ENCODE measurements around the gene EWSR1. TPM values are rescaled to one million over a fixed set of nuclear protein-coding genes. Genes with fewer than 3 reads are reported as not detected.
A peak's percentile ranks its signal among the peaks of the same experiment; 100 is the strongest.
"Not testable (repeated sequence)": the region's sequence is repeated elsewhere in the genome, so short reads cannot be mapped to it uniquely, and the experiment has no call there.

EWSR1 gene
- total RNA-seq, 1 donor from 2014 or later: 148 TPM

GRCh38 chr22:29337631-29338284, 69.7 kb downstream of the EWSR1 start:
- DNase-seq (ENCODE audit: low read depth): no peak

GRCh38 chr22:29338398-29338797, 70.3 kb downstream of the EWSR1 start:
- no peak for DNase-seq (ENCODE audit: low read depth)

- DNase-seq (ENCODE audit: low read depth): no peak
These were observed 71.5 kb downstream of the EWSR1 start for GRCh38 chr22:29339381-29340235.

- DNase-seq (ENCODE audit: low read depth): no peak
These were observed 72.5 kb downstream of the EWSR1 start for GRCh38 chr22:29340566-29340965.

GRCh38 chr22:29341056-29341848, 73.2 kb downstream of the EWSR1 start:
- no peak for DNase-seq (ENCODE audit: low read depth)

GRCh38 chr22:29341849-29342127, 73.7 kb downstream of the EWSR1 start:
- no peak for DNase-seq (ENCODE audit: low read depth)

GRCh38 chr22:29342177-29342576, 74.1 kb downstream of the EWSR1 start:
- DNase-seq (ENCODE audit: low read depth): no peak

GRCh38 chr22:29342577-29343312, 74.7 kb downstream of the EWSR1 start:
- no peak for DNase-seq (ENCODE audit: low read depth)

GRCh38 chr22:29343313-29343805, 75.3 kb downstream of the EWSR1 start:
- DNase-seq (ENCODE audit: low read depth): no peak

GRCh38 chr22:29344137-29344536, 76.1 kb downstream of the EWSR1 start:
- peak; percentile 92 for DNase-seq (ENCODE audit: low read depth)

- DNase-seq (ENCODE audit: low read depth): not testable (repeated sequence)
These were observed 76.8 kb downstream of the EWSR1 start for GRCh38 chr22:29344889-29345288.

- DNase-seq (ENCODE audit: low read depth): no peak
These were observed 77.9 kb downstream of the EWSR1 start for GRCh38 chr22:29345932-29346331.

GRCh38 chr22:29346659-29347058, 78.6 kb downstream of the EWSR1 start:
- DNase-seq (ENCODE audit: low read depth): no peak

GRCh38 chr22:29348041-29348440, 80.0 kb downstream of the EWSR1 start:
- DNase-seq (ENCODE audit: low read depth): no peak

- DNase-seq (ENCODE audit: low read depth): no peak
These were observed 80.9 kb downstream of the EWSR1 start for GRCh38 chr22:29348956-29349355.

Other genes with a start within 250 kb of the EWSR1 start
- gene C22orf31, start 206.4 kb upstream of the EWSR1 start, total RNA-seq: not detected in 2 replicates
- gene KREMEN1, start 195.2 kb upstream of the EWSR1 start, total RNA-seq: 7.5 and 11.7 TPM in 2 replicates
- 0.35 TPM in 1 of 2 replicates, not detected in the other for gene EMID1, start 62.4 kb upstream of the EWSR1 start, total RNA-seq
- gene RHBDD3, start 287 bp upstream of the EWSR1 start, total RNA-seq: 12.9 and 19.3 TPM in 2 replicates
- 8.0 and 18.7 TPM in 2 replicates for gene GAS2L1, start 38.4 kb downstream of the EWSR1 start, total RNA-seq
- gene RASL10A, start 47.4 kb downstream of the EWSR1 start, total RNA-seq: 0.15 TPM in 1 of 2 replicates, not detected in the other
- 66.5 and 96.6 TPM in 2 replicates for gene AP1B1, start 120.3 kb downstream of the EWSR1 start, total RNA-seq
- not detected in 2 replicates for gene RFPL1, start 170.3 kb downstream of the EWSR1 start, total RNA-seq
- 0.15 and 0.17 TPM in 2 replicates for gene NEFH, start 211.9 kb downstream of the EWSR1 start, total RNA-seq